Fibroblast of villous mesenchyme (primary cell): ENCODE measurements around the gene FRMD5. TPM values are rescaled to one million over a fixed set of nuclear protein-coding genes. Genes with fewer than 3 reads are reported as not detected.

ENCODE experiments used
- DNase-seq: peaks from one replicate; pipeline ENCODE4 v3.0.0-alpha.2; 2010; ENCODE audit warnings: low read depth
- H3K4me3 ChIP-seq: 2 replicates; pipeline ENCODE4 v1.5.1; 2011; ENCODE audit warnings: low read depth, mild to moderate bottlenecking, low read length
- CTCF ChIP-seq: IDR thresholded peaks from 2 replicates; pipeline ENCODE4 v1.5.1; 2012; ENCODE audit warnings: low read depth, mild to moderate bottlenecking, low read length; ENCODE audit not compliant: insufficient read depth
- total RNA-seq: library from RNA; depleted of rRNA; stranded (reverse); fragments of >200 nt; gene quantifications from 2 replicates; pipeline ENCODE4 v1.2.3, GENCODE V29; 2012

The FRMD5 gene
- total RNA-seq, 1 donor: 1.3 TPM

- no peak for DNase-seq
- H3K4me3 ChIP-seq: no peak overlapping the region
- no peak for TF ChIP-seq CTCF
Observed at GRCh38 chr15:43905755-43906154, 289.3 kb downstream of the FRMD5 start.

DNA sequence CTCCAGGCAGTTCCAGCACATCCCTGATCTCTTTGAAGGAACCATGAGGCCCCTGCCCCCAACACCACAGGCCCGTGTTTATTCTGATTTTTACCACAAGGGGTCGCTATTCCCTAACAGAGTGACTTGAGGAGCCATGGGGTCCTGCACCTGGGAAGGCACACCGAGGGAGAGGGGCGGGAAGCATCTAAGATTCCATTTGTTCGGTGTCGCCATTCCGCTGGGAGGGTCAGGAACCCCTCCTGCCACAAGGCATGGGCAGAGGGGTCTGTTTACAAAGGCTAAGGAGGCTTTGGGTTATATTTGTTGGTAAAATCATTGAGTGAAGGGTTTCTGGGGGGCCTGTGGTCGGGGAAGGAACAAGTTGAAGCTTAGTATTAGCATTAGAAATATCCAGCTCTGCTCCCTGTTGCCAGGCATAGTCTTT, 291.2 kb downstream of the FRMD5 start:
- H3K4me3 ChIP-seq: no peak overlapping the region
- DNase-seq: peak; percentile 68
- TF ChIP-seq CTCF: peak; percentile 86

DNA sequence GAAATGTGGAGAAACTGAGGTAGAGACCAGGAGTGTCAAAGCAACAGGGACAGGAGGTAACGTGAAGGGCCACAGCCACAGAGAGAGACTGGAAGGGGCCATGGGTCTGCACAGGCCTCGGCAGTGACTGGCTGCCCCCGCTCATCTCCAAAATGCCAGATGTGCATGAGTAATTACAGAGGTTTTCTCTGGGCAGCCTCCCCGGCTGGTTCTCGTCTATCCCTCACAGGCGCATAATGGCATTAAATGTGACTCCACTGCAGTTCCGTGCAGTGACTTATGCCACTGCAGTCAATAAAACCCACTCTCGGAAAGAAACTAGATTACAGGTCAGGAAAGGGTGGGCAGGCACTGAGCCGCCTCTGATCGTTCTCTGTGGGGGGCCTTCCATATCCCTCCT, 293.6 kb downstream of the FRMD5 start:
- no peak for DNase-seq
- no peak overlapping the region for H3K4me3 ChIP-seq
- TF ChIP-seq CTCF: no peak

GRCh38 chr15:43900996-43901395, 294.1 kb downstream of the FRMD5 start:
- no peak overlapping the region for H3K4me3 ChIP-seq
- no peak for DNase-seq
- TF ChIP-seq CTCF: no peak

DNA sequence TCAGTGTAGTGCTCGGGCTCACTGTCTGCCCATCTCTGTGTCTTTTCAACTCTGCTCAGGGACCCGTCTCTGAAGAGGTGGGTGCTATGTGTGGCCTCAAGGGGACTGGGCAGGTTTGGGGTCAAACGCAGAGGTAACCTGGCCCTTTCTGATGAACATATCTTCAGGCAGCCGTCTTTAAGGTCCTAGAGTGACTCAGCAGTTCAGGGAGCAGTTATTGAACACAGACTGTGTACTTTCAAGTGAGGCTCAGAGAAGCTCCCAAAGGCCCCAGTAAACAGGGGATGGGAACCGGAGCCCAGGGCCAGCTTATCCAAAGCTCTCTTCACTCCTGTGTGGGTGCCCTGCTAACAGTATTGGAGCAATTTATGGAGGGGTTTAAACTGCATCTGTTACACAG, 295.1 kb downstream of the FRMD5 start:
- H3K4me3 ChIP-seq: no peak overlapping the region
- no peak for DNase-seq
- TF ChIP-seq CTCF: no peak

DNA sequence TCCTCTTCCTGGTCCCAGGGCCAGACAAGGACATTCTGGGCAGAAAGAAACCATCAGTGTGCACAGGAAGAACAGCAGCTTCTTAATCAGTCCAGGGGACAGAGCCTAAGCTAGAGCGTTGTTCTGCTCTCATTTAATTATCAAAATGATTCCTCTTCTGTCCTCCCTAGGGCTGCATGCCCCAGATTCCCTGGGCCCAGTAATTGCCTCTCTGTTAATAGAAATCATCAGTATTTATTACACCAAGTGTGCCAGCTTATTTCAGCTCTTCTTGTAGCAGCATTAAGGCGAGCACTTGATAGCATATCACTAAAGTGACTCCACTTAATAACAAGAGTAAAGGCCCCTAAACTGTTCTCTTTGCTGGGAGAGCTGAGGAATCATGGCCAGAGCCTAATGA, 296.2 kb downstream of the FRMD5 start:
- H3K4me3 ChIP-seq: no peak overlapping the region
- no peak for DNase-seq
- TF ChIP-seq CTCF: no peak

GRCh38 chr15:43896543-43896942, 298.5 kb downstream of the FRMD5 start:
- DNase-seq: no peak
- H3K4me3 ChIP-seq: no peak overlapping the region
- no peak for TF ChIP-seq CTCF
